ENCODE results near the gene ADPGK. TPM values are rescaled to one million over a fixed set of nuclear protein-coding genes. Genes with fewer than 3 reads are reported as not detected.

Gene ADPGK
- total RNA-seq, 1 donor from 2014 or later = 74.2 TPM

GRCh38 chr15:72778796-72779195, 4.8 kb downstream of the ADPGK start:
- Histone ChIP-seq H3K4me3 (no peak overlapping the region), H3K9me3 (no peaks in the 10 kb centered on the region), H3K4me1 (peaks cover 23% of the 10 kb centered on the region), H3K27me3 (no peaks in the 10 kb centered on the region), H3K36me3 (peaks cover 32% of the 10 kb centered on the region), H3K27ac (no peak overlapping the region)
- no peak for ATAC-seq
- TF ChIP-seq, protein P1, sequence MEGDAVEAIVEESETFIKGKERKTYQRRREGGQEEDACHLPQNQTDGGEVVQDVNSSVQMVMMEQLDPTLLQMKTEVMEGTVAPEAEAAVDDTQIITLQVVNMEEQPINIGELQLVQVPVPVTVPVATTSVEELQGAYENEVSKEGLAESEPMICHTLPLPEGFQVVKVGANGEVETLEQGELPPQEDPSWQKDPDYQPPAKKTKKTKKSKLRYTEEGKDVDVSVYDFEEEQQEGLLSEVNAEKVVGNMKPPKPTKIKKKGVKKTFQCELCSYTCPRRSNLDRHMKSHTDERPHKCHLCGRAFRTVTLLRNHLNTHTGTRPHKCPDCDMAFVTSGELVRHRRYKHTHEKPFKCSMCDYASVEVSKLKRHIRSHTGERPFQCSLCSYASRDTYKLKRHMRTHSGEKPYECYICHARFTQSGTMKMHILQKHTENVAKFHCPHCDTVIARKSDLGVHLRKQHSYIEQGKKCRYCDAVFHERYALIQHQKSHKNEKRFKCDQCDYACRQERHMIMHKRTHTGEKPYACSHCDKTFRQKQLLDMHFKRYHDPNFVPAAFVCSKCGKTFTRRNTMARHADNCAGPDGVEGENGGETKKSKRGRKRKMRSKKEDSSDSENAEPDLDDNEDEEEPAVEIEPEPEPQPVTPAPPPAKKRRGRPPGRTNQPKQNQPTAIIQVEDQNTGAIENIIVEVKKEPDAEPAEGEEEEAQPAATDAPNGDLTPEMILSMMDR (IDR thresholded peaks at IDR 0.05) = no peak
- intact Hi-C loops (cut with DNase I) = no loop called here
- DNase-seq = no peak

- Histone ChIP-seq H3K27ac (no peak overlapping the region), H3K27me3 (no peaks in the 10 kb centered on the region), H3K9me3 (no peaks in the 10 kb centered on the region), H3K4me1 (peaks cover 14% of the 10 kb centered on the region), H3K4me3 (no peak overlapping the region), H3K36me3 (peaks cover 66% of the 10 kb centered on the region)
- DNase-seq = no peak
- ATAC-seq = no peak
- TF ChIP-seq, protein P1 (IDR thresholded peaks at IDR 0.05) = no peak
- intact Hi-C loops (cut with DNase I) = no loop called here
These were observed 8.7 kb downstream of the ADPGK start for GRCh38 chr15:72774696-72775383.

- intact Hi-C loops (cut with DNase I) = no loop called here
- H3K4me1 ChIP-seq = peaks cover 9% of the 10 kb centered on the region
- no peak overlapping the region for H3K4me3 ChIP-seq
- no peak for DNase-seq
- TF ChIP-seq, protein P1 (IDR thresholded peaks at IDR 0.05) = no peak
- H3K27me3 ChIP-seq = no peaks in the 10 kb centered on the region
- ATAC-seq = no peak
- H3K36me3 ChIP-seq = peaks cover 69% of the 10 kb centered on the region
- no peak overlapping the region for H3K27ac ChIP-seq
- H3K9me3 ChIP-seq = peaks cover 8% of the 10 kb centered on the region
These were observed 12.2 kb downstream of the ADPGK start for GRCh38 chr15:72771329-72771725.

- no peak overlapping the region for H3K4me3 ChIP-seq
- TF ChIP-seq, protein P1 (IDR thresholded peaks at IDR 0.05) = no peak
- intact Hi-C loops (cut with DNase I) = no loop called here
These were observed 12.8 kb downstream of the ADPGK start for GRCh38 chr15:72770673-72771328.

DNA sequence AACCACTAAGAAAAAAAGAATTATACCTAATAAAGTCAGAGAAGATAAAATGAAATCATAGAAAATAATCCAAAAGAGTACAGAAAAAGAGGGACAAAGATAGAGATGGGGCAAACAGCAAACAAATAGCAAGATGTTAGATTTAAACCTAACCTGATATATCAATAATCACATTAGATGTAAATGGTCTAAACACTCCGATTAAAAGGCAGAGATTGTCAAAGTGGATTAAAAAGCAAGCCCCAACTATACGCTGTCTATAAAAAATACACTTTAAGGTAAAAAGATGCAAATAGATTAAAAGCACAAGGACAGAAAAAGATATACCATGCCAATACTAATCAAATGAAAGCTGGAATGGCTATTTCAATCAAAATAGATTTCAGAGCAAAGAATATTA, 16.8 kb downstream of the ADPGK start:
- DNase-seq = no peak
- no peak for ATAC-seq
- Histone ChIP-seq H3K4me1 (no peaks in the 10 kb centered on the region), H3K27me3 (no peaks in the 10 kb centered on the region), H3K27ac (no peak overlapping the region), H3K9me3 (peaks cover 8% of the 10 kb centered on the region), H3K36me3 (peaks cover 69% of the 10 kb centered on the region), H3K4me3 (no peak overlapping the region)
- intact Hi-C loops (cut with DNase I) = no loop called here
- TF ChIP-seq, protein P1 (IDR thresholded peaks at IDR 0.05) = no peak

More at GRCh38 chr15:72770673-72771328, 12.8 kb downstream of the ADPGK start:
- H3K36me3 ChIP-seq = peaks cover 69% of the 10 kb centered on the region
- no peak for ATAC-seq
- DNase-seq = no peak
- H3K27ac ChIP-seq = no peak overlapping the region
- H3K9me3 ChIP-seq = peaks cover 8% of the 10 kb centered on the region
- no peaks in the 10 kb centered on the region for H3K27me3 ChIP-seq
- H3K4me1 ChIP-seq = peaks cover 7% of the 10 kb centered on the region
